ENCODE results near the gene HMGXB3. TPM values are rescaled to one million over a fixed set of nuclear protein-coding genes. Genes with fewer than 3 reads are reported as not detected.
A peak's percentile ranks its signal among the peaks of the same experiment; 100 is the strongest.

The HMGXB3 gene, protein sequence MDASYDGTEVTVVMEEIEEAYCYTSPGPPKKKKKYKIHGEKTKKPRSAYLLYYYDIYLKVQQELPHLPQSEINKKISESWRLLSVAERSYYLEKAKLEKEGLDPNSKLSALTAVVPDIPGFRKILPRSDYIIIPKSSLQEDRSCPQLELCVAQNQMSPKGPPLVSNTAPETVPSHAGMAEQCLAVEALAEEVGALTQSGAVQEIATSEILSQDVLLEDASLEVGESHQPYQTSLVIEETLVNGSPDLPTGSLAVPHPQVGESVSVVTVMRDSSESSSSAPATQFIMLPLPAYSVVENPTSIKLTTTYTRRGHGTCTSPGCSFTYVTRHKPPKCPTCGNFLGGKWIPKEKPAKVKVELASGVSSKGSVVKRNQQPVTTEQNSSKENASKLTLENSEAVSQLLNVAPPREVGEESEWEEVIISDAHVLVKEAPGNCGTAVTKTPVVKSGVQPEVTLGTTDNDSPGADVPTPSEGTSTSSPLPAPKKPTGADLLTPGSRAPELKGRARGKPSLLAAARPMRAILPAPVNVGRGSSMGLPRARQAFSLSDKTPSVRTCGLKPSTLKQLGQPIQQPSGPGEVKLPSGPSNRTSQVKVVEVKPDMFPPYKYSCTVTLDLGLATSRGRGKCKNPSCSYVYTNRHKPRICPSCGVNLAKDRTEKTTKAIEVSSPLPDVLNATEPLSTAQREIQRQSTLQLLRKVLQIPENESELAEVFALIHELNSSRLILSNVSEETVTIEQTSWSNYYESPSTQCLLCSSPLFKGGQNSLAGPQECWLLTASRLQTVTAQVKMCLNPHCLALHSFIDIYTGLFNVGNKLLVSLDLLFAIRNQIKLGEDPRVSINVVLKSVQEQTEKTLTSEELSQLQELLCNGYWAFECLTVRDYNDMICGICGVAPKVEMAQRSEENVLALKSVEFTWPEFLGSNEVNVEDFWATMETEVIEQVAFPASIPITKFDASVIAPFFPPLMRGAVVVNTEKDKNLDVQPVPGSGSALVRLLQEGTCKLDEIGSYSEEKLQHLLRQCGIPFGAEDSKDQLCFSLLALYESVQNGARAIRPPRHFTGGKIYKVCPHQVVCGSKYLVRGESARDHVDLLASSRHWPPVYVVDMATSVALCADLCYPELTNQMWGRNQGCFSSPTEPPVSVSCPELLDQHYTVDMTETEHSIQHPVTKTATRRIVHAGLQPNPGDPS (N-terminal part only)
- total RNA-seq (2021): 23.8 and 26.9 TPM in 2 replicates
- long read RNA-seq, full-length matches to known transcripts: 16 of 45 reads
- long read RNA-seq, partial matches to known transcripts: 16 of 45 reads
- long read RNA-seq, other reads (novel, unspliced or antisense): 13 of 45 reads

DNA sequence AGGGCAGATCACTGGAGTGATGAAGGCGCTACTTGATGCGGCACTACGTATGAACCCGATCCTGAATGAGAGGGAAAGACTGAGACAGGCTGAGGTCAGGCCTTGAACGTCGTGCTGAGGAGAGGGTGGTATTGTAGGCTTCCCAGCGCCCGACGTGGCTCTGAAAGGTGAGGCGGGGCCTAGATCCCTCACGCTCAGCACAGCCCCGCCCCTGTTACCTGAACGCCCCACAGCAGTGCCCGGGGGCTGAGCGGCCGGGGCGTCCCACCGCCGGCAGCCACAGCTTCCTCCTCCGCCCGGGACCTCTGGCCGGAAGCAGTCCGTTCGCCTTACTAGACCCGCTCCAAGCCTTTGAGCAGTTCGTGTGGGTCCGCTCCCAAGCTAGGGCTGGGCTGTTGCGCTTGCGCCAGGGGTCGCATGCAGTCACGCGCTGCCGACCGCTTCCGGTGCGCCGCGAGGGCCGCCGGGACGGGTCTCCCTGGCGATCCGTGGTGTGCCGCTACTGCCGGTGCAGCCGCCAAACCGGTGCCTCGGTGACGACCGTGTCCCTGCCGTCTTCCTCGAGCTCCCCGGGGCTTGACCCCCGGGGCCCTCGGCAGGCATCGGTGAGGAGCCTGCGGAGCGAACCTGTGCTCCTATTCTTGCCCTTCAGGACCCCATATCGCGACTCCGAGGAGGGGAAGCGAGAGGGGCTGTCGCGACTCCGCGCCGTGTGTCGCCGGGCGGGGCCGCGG lies at the start of gene HMGXB3, which contains the start of gene TIGD6:
HMGXB3 (plus strand) TSS at position 484 of the 734 bp plus-strand sequence. CDS start 4,114 bp downstream, outside the sequence.
TIGD6 (minus strand) TSS at position 399 of the 734 bp plus-strand sequence. CDS start 4,306 bp downstream, outside the sequence.
- Histone ChIP-seq H3K4ac (ENCODE audit: low read depth, low read length) (no peak within 1 kb of the TSS), H3K27me3 (ENCODE audit: insufficient read depth, low read length) (no peaks in the 10 kb centered on the region), H4K5ac (ENCODE audit: insufficient read length, low read depth, low read length) (peak within 1 kb of the TSS; percentile 25), H3K23me2 (ENCODE audit: insufficient read length, low read depth, low read length, poor library complexity, severe bottlenecking) (peaks cover 13% of the 10 kb centered on the region), H3K27ac (ENCODE audit: insufficient read length, low read depth, low read length) (peak within 1 kb of the TSS; percentile 86), H4K20me1 (ENCODE audit: control insufficient read depth, insufficient read depth, insufficient read length) (no peaks in the 10 kb centered on the region), H3T11ph (ENCODE audit: low read length) (no peak within 1 kb of the TSS), H2BK5ac (ENCODE audit: insufficient read length, low read length) (no peak within 1 kb of the TSS), H3K4me2 (ENCODE audit: insufficient read depth, insufficient read length, low read length) (peak within 1 kb of the TSS; percentile 95), H3K18ac (ENCODE audit: insufficient read length, low read depth, low read length) (peak within 1 kb of the TSS; percentile 55), H2BK120ac (ENCODE audit: low read depth, low read length, poor library complexity, severe bottlenecking) (no peak within 1 kb of the TSS), H2BK20ac (ENCODE audit: low read depth, low read length, poor library complexity, severe bottlenecking) (no peak within 1 kb of the TSS), H3K9me3 (ENCODE audit: control insufficient read depth, low read depth, low read length) (no peaks in the 10 kb centered on the region), H3K56ac (ENCODE audit: insufficient read length, low read depth, low read length) (no peak within 1 kb of the TSS), H3K14ac (ENCODE audit: insufficient read depth, low read length) (peak within 1 kb of the TSS; percentile 89), H3K79me1 (ENCODE audit: insufficient read depth, low read depth, low read length, poor library complexity, severe bottlenecking) (no peaks in the 10 kb centered on the region), H3K79me2 (ENCODE audit: insufficient read depth, low read length) (no peaks in the 10 kb centered on the region; the same call in 1 of the 2 replicates), H2BK12ac (ENCODE audit: insufficient read length, low read depth, low read length) (no peak within 1 kb of the TSS), H2AK5ac (ENCODE audit: insufficient read length, low read length) (no peak within 1 kb of the TSS), H3K23ac (ENCODE audit: insufficient read length, low read depth, low read length) (no peak within 1 kb of the TSS), H3K9ac (ENCODE audit: extremely low read depth, insufficient read length, low read length) (peak within 1 kb of the TSS; percentile 92), H2AFZ (ENCODE audit: low read length) (no peak within 1 kb of the TSS), H4K8ac (replicated peaks; ENCODE audit: insufficient read length, low read depth, low read length) (no peak within 1 kb of the TSS), H3K4me1 (ENCODE audit: insufficient read depth, low read length) (peaks cover 2% of the 10 kb centered on the region; the same call in 1 of the 2 replicates), H2BK15ac (ENCODE audit: low read depth, low read length) (no peak within 1 kb of the TSS), H4K91ac (ENCODE audit: insufficient read length, low read depth, low read length) (no peak within 1 kb of the TSS)
- H3K27ac Mint-ChIP-seq: peak within 1 kb of the TSS; percentile 87 to 97 (median 94)
- peak within 1 kb of the TSS; percentile 88 to 95 for H3K4me3 Mint-ChIP-seq
- TF ChIP-seq, protein P1, sequence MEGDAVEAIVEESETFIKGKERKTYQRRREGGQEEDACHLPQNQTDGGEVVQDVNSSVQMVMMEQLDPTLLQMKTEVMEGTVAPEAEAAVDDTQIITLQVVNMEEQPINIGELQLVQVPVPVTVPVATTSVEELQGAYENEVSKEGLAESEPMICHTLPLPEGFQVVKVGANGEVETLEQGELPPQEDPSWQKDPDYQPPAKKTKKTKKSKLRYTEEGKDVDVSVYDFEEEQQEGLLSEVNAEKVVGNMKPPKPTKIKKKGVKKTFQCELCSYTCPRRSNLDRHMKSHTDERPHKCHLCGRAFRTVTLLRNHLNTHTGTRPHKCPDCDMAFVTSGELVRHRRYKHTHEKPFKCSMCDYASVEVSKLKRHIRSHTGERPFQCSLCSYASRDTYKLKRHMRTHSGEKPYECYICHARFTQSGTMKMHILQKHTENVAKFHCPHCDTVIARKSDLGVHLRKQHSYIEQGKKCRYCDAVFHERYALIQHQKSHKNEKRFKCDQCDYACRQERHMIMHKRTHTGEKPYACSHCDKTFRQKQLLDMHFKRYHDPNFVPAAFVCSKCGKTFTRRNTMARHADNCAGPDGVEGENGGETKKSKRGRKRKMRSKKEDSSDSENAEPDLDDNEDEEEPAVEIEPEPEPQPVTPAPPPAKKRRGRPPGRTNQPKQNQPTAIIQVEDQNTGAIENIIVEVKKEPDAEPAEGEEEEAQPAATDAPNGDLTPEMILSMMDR (conservative IDR thresholded peaks at IDR 0.05): no peak
- WGBS (ENCODE audit: extremely low coverage, insufficient read length, low lambda C conversion rate): no CpG with 5 or more reads among the region's 72 CpGs
- H3K36me3 Mint-ChIP-seq (ENCODE audit: insufficient read depth in 1 of 3, low read depth in 3 of 3): peaks cover 9 to 15% (median 10%) of the 10 kb centered on the region in 3 experiments; a peak in 6 of 7 replicates
- H3K27me3 Mint-ChIP-seq (ENCODE audit: low read depth): no peaks in the 10 kb centered on the region
- no peaks in the 10 kb centered on the region; a peak in 1 of 5 replicates for H3K9me3 Mint-ChIP-seq
- peak; percentile 96 for DNase-seq
- peaks cover 19 to 23% of the 10 kb centered on the region in 2 experiments for H3K4me1 Mint-ChIP-seq

Measured in H9 (cell line).